Measurements from ENCODE around the gene GADD45GIP1.
"Not testable (repeated sequence)": the region's sequence is repeated elsewhere in the genome, so short reads cannot be mapped to it uniquely, and the experiment has no call there.

GADD45GIP1 gene

GRCh38 chr19:12953799-12954611 lies 3.0 kb downstream of the GADD45GIP1 start:
- Histone ChIP-seq H3K4me2 (ENCODE audit: low read length) (peak overlapping the region; percentile 53), H3K4me1 (ENCODE audit: control insufficient read depth, insufficient read depth, low read length) (peaks cover 48% of the 10 kb centered on the region), H3K36me3 (ENCODE audit: insufficient read depth, low read length) (peaks cover 42% of the 10 kb centered on the region), H3K9ac (ENCODE audit: low read depth, low read length) (peak overlapping the region; percentile 75), H3K9me3 (replicated peaks; ENCODE audit: low read length) (no peaks in the 10 kb centered on the region), H3K4me3 (ENCODE audit: low read length) (no peak overlapping the region), H3K27me3 (ENCODE audit: control insufficient read depth, insufficient read depth, low read length) (no peaks in the 10 kb centered on the region)

- Histone ChIP-seq H3K27me3 (ENCODE audit: control insufficient read depth, insufficient read depth, low read length) (no peaks in the 10 kb centered on the region), H3K9me3 (replicated peaks; ENCODE audit: low read length) (no peaks in the 10 kb centered on the region), H3K4me3 (ENCODE audit: low read length) (peak overlapping the region; percentile 17), H3K4me2 (ENCODE audit: low read length) (peak overlapping the region; percentile 68), H3K4me1 (ENCODE audit: control insufficient read depth, insufficient read depth, low read length) (peaks cover 48% of the 10 kb centered on the region), H3K36me3 (ENCODE audit: insufficient read depth, low read length) (peaks cover 50% of the 10 kb centered on the region), H3K9ac (ENCODE audit: low read depth, low read length) (peak overlapping the region; percentile 75)
Measured at GRCh38 chr19:12953138-12953798, 3.8 kb downstream of the GADD45GIP1 start.

GRCh38 chr19:12952488-12953137 lies 4.4 kb downstream of the GADD45GIP1 start:
- Histone ChIP-seq H3K9me3 (replicated peaks; ENCODE audit: low read length) (no peaks in the 10 kb centered on the region), H3K27me3 (ENCODE audit: control insufficient read depth, insufficient read depth, low read length) (no peaks in the 10 kb centered on the region), H3K36me3 (ENCODE audit: insufficient read depth, low read length) (peaks cover 56% of the 10 kb centered on the region), H3K4me1 (ENCODE audit: control insufficient read depth, insufficient read depth, low read length) (peaks cover 51% of the 10 kb centered on the region), H3K4me3 (ENCODE audit: low read length) (peak overlapping the region; percentile 26), H3K9ac (ENCODE audit: low read depth, low read length) (peak overlapping the region; percentile 83), H3K4me2 (ENCODE audit: low read length) (peak overlapping the region; percentile 68)

GRCh38 chr19:12952050-12952449 lies 5.0 kb downstream of the GADD45GIP1 start:
- Histone ChIP-seq H3K9ac (ENCODE audit: low read depth, low read length) (peak overlapping the region; percentile 83), H3K36me3 (ENCODE audit: insufficient read depth, low read length) (peaks cover 58% of the 10 kb centered on the region), H3K4me2 (ENCODE audit: low read length) (peak overlapping the region; percentile 67), H3K4me1 (ENCODE audit: control insufficient read depth, insufficient read depth, low read length) (peaks cover 54% of the 10 kb centered on the region)
- not testable (repeated sequence) for H3K9me3 ChIP-seq (replicated peaks; ENCODE audit: low read length); H3K4me3 ChIP-seq (ENCODE audit: low read length); H3K27me3 ChIP-seq (ENCODE audit: control insufficient read depth, insufficient read depth, low read length)

- peaks cover 47% of the 10 kb centered on the region for H3K4me1 ChIP-seq (ENCODE audit: control insufficient read depth, insufficient read depth, low read length)
- H3K9me3 ChIP-seq (replicated peaks; ENCODE audit: low read length) = no peaks in the 10 kb centered on the region
- no peak overlapping the region for H3K9ac ChIP-seq (ENCODE audit: low read depth, low read length)
- H3K4me3 ChIP-seq (ENCODE audit: low read length) = no peak overlapping the region
- H3K36me3 ChIP-seq (ENCODE audit: insufficient read depth, low read length) = peaks cover 58% of the 10 kb centered on the region
- no peaks in the 10 kb centered on the region for H3K27me3 ChIP-seq (ENCODE audit: control insufficient read depth, insufficient read depth, low read length)
- no peak overlapping the region for H3K4me2 ChIP-seq (ENCODE audit: low read length)
Measured at GRCh38 chr19:12949363-12950283, 7.4 kb downstream of the GADD45GIP1 start.

GRCh38 chr19:12948612-12949362 lies 8.2 kb downstream of the GADD45GIP1 start:
- no peaks in the 10 kb centered on the region for H3K27me3 ChIP-seq (ENCODE audit: control insufficient read depth, insufficient read depth, low read length)
- no peak overlapping the region for H3K4me2 ChIP-seq (ENCODE audit: low read length)
- H3K9me3 ChIP-seq (replicated peaks; ENCODE audit: low read length) = no peaks in the 10 kb centered on the region
- H3K9ac ChIP-seq (ENCODE audit: low read depth, low read length) = no peak overlapping the region
- H3K4me1 ChIP-seq (ENCODE audit: control insufficient read depth, insufficient read depth, low read length) = peaks cover 38% of the 10 kb centered on the region
- no peak overlapping the region for H3K4me3 ChIP-seq (ENCODE audit: low read length)
- H3K36me3 ChIP-seq (ENCODE audit: insufficient read depth, low read length) = peaks cover 56% of the 10 kb centered on the region

- Histone ChIP-seq H3K36me3 (ENCODE audit: insufficient read depth, low read length) (peaks cover 60% of the 10 kb centered on the region), H3K4me3 (ENCODE audit: low read length) (no peak overlapping the region), H3K27me3 (ENCODE audit: control insufficient read depth, insufficient read depth, low read length) (no peaks in the 10 kb centered on the region), H3K9ac (ENCODE audit: low read depth, low read length) (no peak overlapping the region), H3K4me2 (ENCODE audit: low read length) (peak overlapping the region; percentile 93), H3K9me3 (replicated peaks; ENCODE audit: low read length) (no peaks in the 10 kb centered on the region), H3K4me1 (ENCODE audit: control insufficient read depth, insufficient read depth, low read length) (peaks cover 36% of the 10 kb centered on the region)
Measured at GRCh38 chr19:12947702-12948611, 9.1 kb downstream of the GADD45GIP1 start.

- peak overlapping the region; percentile 93 for H3K9ac ChIP-seq (ENCODE audit: low read depth, low read length)
- peaks cover 27% of the 10 kb centered on the region for H3K4me1 ChIP-seq (ENCODE audit: control insufficient read depth, insufficient read depth, low read length)
Measured at GRCh38 chr19:12946731-12947496, 10.1 kb downstream of the GADD45GIP1 start.

GRCh38 chr19:12946092-12946721 lies 10.8 kb downstream of the GADD45GIP1 start:
- Histone ChIP-seq H3K4me2 (ENCODE audit: low read length) (peak overlapping the region; percentile 93), H3K4me1 (ENCODE audit: control insufficient read depth, insufficient read depth, low read length) (peaks cover 26% of the 10 kb centered on the region), H3K27me3 (ENCODE audit: control insufficient read depth, insufficient read depth, low read length) (no peaks in the 10 kb centered on the region), H3K4me3 (ENCODE audit: low read length) (peak overlapping the region; percentile 74), H3K36me3 (ENCODE audit: insufficient read depth, low read length) (peaks cover 64% of the 10 kb centered on the region), H3K9ac (ENCODE audit: low read depth, low read length) (peak overlapping the region; percentile 93), H3K9me3 (replicated peaks; ENCODE audit: low read length) (no peaks in the 10 kb centered on the region)

More at GRCh38 chr19:12946731-12947496, 10.1 kb downstream of the GADD45GIP1 start:
- H3K4me2 ChIP-seq (ENCODE audit: low read length) = peak overlapping the region; percentile 93
- H3K9me3 ChIP-seq (replicated peaks; ENCODE audit: low read length) = no peaks in the 10 kb centered on the region
- H3K36me3 ChIP-seq (ENCODE audit: insufficient read depth, low read length) = peaks cover 62% of the 10 kb centered on the region
- no peaks in the 10 kb centered on the region for H3K27me3 ChIP-seq (ENCODE audit: control insufficient read depth, insufficient read depth, low read length)
- H3K4me3 ChIP-seq (ENCODE audit: low read length) = peak overlapping the region; percentile 74
